PC-3 (cell line): ENCODE data around the gene EDEM3. TPM values are rescaled to one million over a fixed set of nuclear protein-coding genes. Genes with fewer than 3 reads are reported as not detected.

Experiments used
- ATAC-seq: fragments of 200-7000 bp; cut with Tn5 transposase; 2 replicates; pipeline ENCODE4 v1.9.1; 2020; ENCODE audit warnings: mild to moderate bottlenecking, moderate library complexity
- BruUV-seq: library from RNA; stranded (reverse); fragments of 400-500 nt; replicated peaks from 2 replicates; lab custom pipeline; 2021; lab: Mats Ljungman, UMichigan
- CTCF ChIA-PET: fragments of 300-600 bp; sonication (Branson Sonifier 250); formaldehyde crosslinking; loops from one replicate; lab custom pipeline; 2022; ENCODE audit warnings: antibody characterized with exemption; lab: Charles Lee
- POLR2A ChIA-PET: fragments of 300-600 bp; sonication (Branson Sonifier 250); formaldehyde crosslinking; loops from one replicate; lab custom pipeline; 2022; ENCODE audit warnings: antibody characterized with exemption; ENCODE audit not compliant: unreplicated experiment; lab: Charles Lee
- DNase-seq: peaks from one replicate; pipeline ENCODE4 v3.0.0-alpha.2; 2015
- H2AFZ ChIP-seq: fragments of 300-600 bp; sonication (generic); 2 replicates; pipeline ENCODE4 v1.6.0; 2016; ENCODE audit warnings: antibody characterized with exemption, low read length
- H3F3A ChIP-seq: fragments of 300-600 bp; sonication (generic); one replicate; pipeline ENCODE4 v1.6.0; 2017; ENCODE audit warnings: antibody characterized with exemption, low read length, control low read depth, mild to moderate bottlenecking; ENCODE audit not compliant: unreplicated experiment
- H3K27ac ChIP-seq: fragments of 300-600 bp; sonication (generic); 2 replicates; pipeline ENCODE4 v1.5.1; 2016; ENCODE audit warnings: mild to moderate bottlenecking, low read length
- H3K27me3 ChIP-seq: fragments of 300-600 bp; sonication (generic); 2 replicates; pipeline ENCODE4 v1.6.1; 2016; ENCODE audit warnings: low read length, mixed read lengths
- H3K36me3 ChIP-seq: fragments of 300-600 bp; sonication (generic); 2 replicates; pipeline ENCODE4 v1.6.1; 2016; ENCODE audit warnings: low read depth, mixed run types, low read length, mixed read lengths
- H3K4me1 ChIP-seq: fragments of 300-600 bp; sonication (generic); 2 replicates; pipeline ENCODE4 v1.5.1; 2016; ENCODE audit warnings: low read length; ENCODE audit not compliant: insufficient read depth
- H3K4me2 ChIP-seq: fragments of 300-600 bp; sonication (generic); 2 replicates; pipeline ENCODE4 v1.6.0; 2016; ENCODE audit warnings: low read length
- H3K4me3 ChIP-seq: fragments of 300-600 bp; sonication (generic); 2 replicates; pipeline ENCODE4 v1.5.1; 2016; ENCODE audit warnings: mild to moderate bottlenecking, low read length, mixed read lengths
- H3K79me2 ChIP-seq: fragments of 300-600 bp; sonication (generic); 2 replicates; pipeline ENCODE4 v1.6.1; 2017; ENCODE audit warnings: low read length, mixed read lengths
- H3K9ac ChIP-seq: fragments of 300-600 bp; sonication (generic); 2 replicates; pipeline ENCODE4 v1.6.0; 2016; ENCODE audit warnings: mild to moderate bottlenecking, low read length
- H3K9me2 ChIP-seq: fragments of 300-600 bp; sonication (generic); replicated peaks from 2 replicates; pipeline ENCODE4 v1.6.1; 2016; ENCODE audit warnings: mixed run types, low read length, mixed read lengths
- H3K9me3 ChIP-seq: fragments of 300-600 bp; sonication (generic); 2 replicates; pipeline ENCODE4 v1.6.1; 2016; ENCODE audit warnings: low read length, mixed read lengths
- H4K20me1 ChIP-seq: fragments of 300-600 bp; sonication (generic); 2 replicates; pipeline ENCODE4 v1.6.1; 2016; ENCODE audit warnings: low read length, mixed read lengths
- EZH2 ChIP-seq: fragments of 300-600 bp; sonication (generic); IDR thresholded peaks from one replicate; pipeline ENCODE4 v1.6.1; 2017; ENCODE audit warnings: antibody characterized with exemption, mild to moderate bottlenecking, low read length; ENCODE audit not compliant: unreplicated experiment
- EZH2phosphoT487 ChIP-seq: fragments of 300-600 bp; sonication (generic); IDR thresholded peaks from 2 replicates; pipeline ENCODE4 v1.6.1; 2018; ENCODE audit warnings: mild to moderate bottlenecking, antibody characterized with exemption, low read length, borderline replicate concordance
- intact Hi-C: fragments of 100-400 bp; cut with micrococcal nuclease; formaldehyde crosslinking; loops from 2 replicates; pipeline ENCODE4 v1.9.0; 2023
- total RNA-seq: library from RNA; depleted of rRNA; stranded (reverse); fragments of >200 nt; gene quantifications from 2 replicates; pipeline ENCODE4 v1.2.3, GENCODE V29; 2014
- TF ChIP-seq, protein P1 (sequence below): fragments of 300-600 bp; sonication (generic); conservative IDR thresholded peaks from 2 replicates; pipeline ENCODE4 v1.5.1; 2017; ENCODE audit warnings: antibody characterized with exemption, low read depth, mild to moderate bottlenecking, low read length

The EDEM3 gene
- total RNA-seq, 1 experiment from 2014 or later = 16.2 TPM

DNA sequence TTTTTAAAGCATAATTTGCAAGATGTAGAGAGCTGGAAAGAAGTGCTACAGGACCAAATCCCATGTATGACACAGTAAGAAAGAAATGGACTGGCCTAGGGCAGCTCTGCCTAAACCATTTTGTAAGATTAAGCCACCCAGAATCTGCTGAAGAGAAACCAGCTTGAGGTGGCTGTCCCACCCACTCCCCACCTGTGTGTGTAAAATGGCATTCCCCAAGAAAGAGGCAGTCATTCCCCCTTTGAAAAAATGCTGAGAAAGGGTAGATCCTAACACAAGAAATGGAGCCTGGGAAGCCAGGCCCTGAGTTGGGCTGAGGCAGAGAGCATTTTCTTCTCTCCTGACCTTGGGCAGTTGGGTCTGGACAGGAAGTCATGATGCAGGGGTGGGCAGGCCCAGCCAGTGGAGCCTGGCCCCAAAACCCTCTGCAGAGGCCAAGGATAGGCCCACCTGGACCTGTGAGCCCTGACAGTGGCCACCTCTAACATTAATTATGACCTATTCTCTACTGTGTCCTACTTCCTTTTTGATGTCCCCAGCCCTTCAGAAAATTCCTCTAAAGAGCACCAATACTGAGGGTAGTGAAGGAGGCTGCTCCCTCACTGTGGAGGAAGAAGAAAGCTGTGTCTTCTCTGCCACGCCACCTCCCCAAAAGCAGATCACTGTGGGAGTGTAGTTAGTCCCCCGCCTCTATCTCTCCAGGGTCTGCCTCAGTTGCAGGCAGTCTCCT is 94.0 kb downstream of the EDEM3 start:
- intact Hi-C loops = loop anchor here (5.0 to 10.0 kb wide), 4 partner anchors 68 to 416 kb away; partner anchors contain the start of gene C1orf21
- no peak overlapping the region for H3K27ac ChIP-seq
- POLR2A ChIA-PET = no interaction called here

DNA sequence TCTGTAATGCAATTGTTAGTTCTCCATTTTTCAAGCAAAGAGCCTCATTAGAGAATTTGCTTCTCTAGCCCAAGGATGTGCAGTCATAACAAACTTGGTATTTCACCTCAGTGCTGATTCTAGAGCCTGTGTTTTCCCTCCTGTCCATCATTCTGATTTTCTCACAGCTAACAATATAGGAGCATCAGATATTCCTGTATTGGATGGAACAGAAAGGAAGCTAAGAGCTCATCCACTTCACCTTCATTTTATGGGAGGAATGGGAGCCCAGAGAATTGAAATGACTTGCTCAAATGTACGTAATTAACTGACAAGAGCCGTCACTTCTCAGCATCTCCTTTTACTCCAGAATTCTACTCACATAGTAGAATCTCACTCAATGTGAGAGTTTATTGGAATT is 96.6 kb downstream of the EDEM3 start:
- H3K4me2 ChIP-seq = no peak overlapping the region
- no peaks in the 10 kb centered on the region for H3K27me3 ChIP-seq
- no peak overlapping the region for H2AFZ ChIP-seq
- H3K9me3 ChIP-seq = no peaks in the 10 kb centered on the region
- H3K4me1 ChIP-seq = no peaks in the 10 kb centered on the region
- no peaks in the 10 kb centered on the region for H3F3A ChIP-seq
- POLR2A ChIA-PET = no interaction called here
- no peaks in the 10 kb centered on the region for H4K20me1 ChIP-seq
- ATAC-seq (no peak), DNase-seq (no peak)
- no peak overlapping the region for H3K27ac ChIP-seq
- H3K9me2 ChIP-seq = no peaks in the 10 kb centered on the region
- no TSS peak for BruUV-seq
- H3K79me2 ChIP-seq = no peaks in the 10 kb centered on the region
- intact Hi-C loops = no loop called here
- TF ChIP-seq EZH2 = no peak
- TF ChIP-seq, protein P1, sequence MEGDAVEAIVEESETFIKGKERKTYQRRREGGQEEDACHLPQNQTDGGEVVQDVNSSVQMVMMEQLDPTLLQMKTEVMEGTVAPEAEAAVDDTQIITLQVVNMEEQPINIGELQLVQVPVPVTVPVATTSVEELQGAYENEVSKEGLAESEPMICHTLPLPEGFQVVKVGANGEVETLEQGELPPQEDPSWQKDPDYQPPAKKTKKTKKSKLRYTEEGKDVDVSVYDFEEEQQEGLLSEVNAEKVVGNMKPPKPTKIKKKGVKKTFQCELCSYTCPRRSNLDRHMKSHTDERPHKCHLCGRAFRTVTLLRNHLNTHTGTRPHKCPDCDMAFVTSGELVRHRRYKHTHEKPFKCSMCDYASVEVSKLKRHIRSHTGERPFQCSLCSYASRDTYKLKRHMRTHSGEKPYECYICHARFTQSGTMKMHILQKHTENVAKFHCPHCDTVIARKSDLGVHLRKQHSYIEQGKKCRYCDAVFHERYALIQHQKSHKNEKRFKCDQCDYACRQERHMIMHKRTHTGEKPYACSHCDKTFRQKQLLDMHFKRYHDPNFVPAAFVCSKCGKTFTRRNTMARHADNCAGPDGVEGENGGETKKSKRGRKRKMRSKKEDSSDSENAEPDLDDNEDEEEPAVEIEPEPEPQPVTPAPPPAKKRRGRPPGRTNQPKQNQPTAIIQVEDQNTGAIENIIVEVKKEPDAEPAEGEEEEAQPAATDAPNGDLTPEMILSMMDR = no peak
- TF ChIP-seq EZH2phosphoT487 = no peak
- H3K36me3 ChIP-seq = no peaks in the 10 kb centered on the region
- CTCF ChIA-PET = no interaction called here
- H3K4me3 ChIP-seq = no peak overlapping the region
- H3K9ac ChIP-seq = no peak overlapping the region

More for the DNA sequence above, 94.0 kb downstream of the EDEM3 start:
- Histone ChIP-seq H3K4me2 (no peak overlapping the region), H2AFZ (no peak overlapping the region), H3K4me1 (no peaks in the 10 kb centered on the region), H4K20me1 (no peaks in the 10 kb centered on the region), H3K4me3 (no peak overlapping the region), H3K9me3 (no peaks in the 10 kb centered on the region), H3K79me2 (no peaks in the 10 kb centered on the region), H3K9me2 (no peaks in the 10 kb centered on the region), H3K27me3 (no peaks in the 10 kb centered on the region), H3K36me3 (no peaks in the 10 kb centered on the region), H3K9ac (no peak overlapping the region), H3F3A (no peaks in the 10 kb centered on the region)
- BruUV-seq = no TSS peak
- DNase-seq (no peak), ATAC-seq (no peak)
- TF ChIP-seq, protein P1 = no peak
- CTCF ChIA-PET = no interaction called here

DNA sequence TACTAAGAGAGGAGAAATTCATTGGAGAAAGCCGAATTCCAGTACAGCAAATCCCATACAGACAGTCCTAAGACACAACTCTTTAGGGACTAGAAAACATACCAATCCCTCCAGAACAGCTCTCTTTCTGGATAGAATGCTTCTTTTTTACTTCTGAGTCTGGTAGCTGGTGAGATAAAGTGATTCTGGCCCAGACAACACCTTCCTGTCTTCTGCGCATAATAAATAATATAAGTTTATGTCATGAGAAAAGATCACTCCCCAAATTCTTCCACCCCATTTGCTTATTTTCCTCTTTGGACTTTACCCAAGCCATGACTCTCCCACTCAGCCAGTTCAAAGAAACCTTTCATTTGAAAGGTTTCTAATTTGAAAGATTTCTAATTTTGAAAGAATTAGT is 98.4 kb downstream of the EDEM3 start:
- H4K20me1 ChIP-seq = no peaks in the 10 kb centered on the region
- ATAC-seq (no peak), DNase-seq (no peak)
- intact Hi-C loops = no loop called here
- no peaks in the 10 kb centered on the region for H3K4me1 ChIP-seq
- POLR2A ChIA-PET = no interaction called here
- H3K9me3 ChIP-seq = no peaks in the 10 kb centered on the region
- H3K79me2 ChIP-seq = no peaks in the 10 kb centered on the region
- TF ChIP-seq EZH2 (no peak), EZH2phosphoT487 (no peak)
- TF ChIP-seq, protein P1 = no peak
- CTCF ChIA-PET = no interaction called here
- no peak overlapping the region for H3K4me2 ChIP-seq
- no peaks in the 10 kb centered on the region for H3K9me2 ChIP-seq
- H3K27me3 ChIP-seq = no peaks in the 10 kb centered on the region
- H3K27ac ChIP-seq = no peak overlapping the region
- no TSS peak for BruUV-seq
- H3F3A ChIP-seq = no peaks in the 10 kb centered on the region
- no peak overlapping the region for H3K4me3 ChIP-seq
- no peak overlapping the region for H2AFZ ChIP-seq
- H3K9ac ChIP-seq = no peak overlapping the region
- no peaks in the 10 kb centered on the region for H3K36me3 ChIP-seq
